NCI-H1417 treated with DMSO at 0.1 percent for 48 hours (cell line): ENCODE measurements around the gene LAMTOR1.
A peak's percentile ranks its signal among the peaks of the same experiment; 100 is the strongest.
"Not testable (repeated sequence)": the region's sequence is repeated elsewhere in the genome, so short reads cannot be mapped to it uniquely, and the experiment has no call there.

ENCODE experiments used
- DNase-seq: peaks from one replicate; lab custom pipeline; 2025; lab: John Stamatoyannopoulos, UW

The LAMTOR1 gene

DNA sequence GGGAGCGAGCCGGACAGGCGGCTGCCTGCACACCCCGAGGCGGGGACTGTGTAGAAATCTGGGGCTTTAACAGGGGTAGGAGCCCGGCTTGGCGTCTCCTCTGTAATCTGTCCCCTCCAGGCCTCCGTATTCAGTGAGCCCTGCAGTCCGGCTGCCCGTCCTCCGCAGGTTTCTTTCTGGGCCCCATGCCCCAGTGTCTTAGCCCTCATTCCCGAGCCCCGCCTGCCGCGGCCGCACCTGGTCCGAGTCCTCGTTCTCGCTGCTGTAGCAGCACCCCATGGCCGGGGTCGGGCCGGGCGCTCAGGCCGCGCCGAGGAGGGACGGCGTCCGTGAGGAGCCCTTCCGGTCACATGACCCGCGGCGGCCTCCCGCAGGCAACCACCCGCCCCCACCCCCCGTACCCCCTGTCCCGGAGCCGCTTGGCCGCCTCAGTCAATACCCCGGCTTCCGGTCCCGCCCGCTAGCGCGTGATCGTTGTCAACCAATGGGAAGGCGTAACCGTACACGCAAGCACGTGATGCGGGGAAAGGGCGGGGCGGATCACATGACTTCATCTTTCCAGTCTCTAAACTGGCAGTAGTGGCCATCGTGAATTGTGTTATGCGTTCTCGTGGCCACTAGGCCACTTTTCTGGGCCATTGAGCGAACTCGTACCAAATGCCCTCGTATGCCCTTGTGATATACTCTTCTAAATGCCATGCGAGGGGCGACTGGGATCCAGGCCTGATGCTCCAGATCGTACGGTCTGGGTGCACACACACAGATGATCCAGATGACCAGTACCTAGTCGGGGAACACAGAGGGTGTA, at the start of gene LAMTOR1:
TSS of gene LAMTOR1 (minus strand) at position 352 of the 808 bp plus-strand sequence. CDS start at position 279, 73 bp downstream.
- DNase-seq, result peak; percentile 94

DNA sequence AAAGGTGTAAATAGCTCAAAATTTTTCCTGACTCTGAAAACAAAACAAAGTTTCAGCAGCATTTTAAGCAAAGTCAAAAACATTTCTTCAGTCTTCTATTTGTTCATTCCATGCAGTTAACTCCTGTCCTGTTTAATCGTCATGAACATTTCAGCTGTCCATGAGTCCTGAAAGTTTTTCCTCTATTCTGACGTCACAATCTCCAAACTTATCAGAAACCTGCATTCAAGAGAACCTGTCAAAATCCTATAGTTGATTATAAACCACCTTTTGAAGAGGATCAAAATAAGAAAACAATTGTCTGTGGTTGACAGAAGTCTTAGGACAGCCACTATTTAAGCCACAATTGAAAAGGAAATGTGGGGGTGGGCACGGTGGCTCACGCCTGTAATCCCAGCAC, 47.8 kb upstream of the LAMTOR1 start:
- no peak for DNase-seq

DNA sequence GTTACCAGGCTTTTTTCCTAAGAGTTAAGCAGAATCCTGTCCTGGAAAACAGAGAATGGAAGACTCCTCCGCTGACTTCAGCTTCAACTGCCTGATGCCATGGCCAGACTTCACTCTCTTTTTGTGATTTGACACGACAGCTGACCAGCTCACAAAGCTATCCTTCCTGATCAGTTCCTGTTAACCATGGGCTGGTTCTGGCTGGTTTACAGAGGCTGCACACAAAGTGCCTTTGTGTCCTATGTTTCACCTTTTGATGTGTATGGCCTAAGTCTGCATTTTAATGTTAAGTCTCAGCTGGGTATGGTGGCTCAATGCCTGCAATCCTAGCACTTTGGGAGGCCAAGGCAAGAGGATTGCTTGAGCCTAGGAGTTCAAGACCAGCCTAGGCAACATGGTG, 43.5 kb upstream of the LAMTOR1 start:
- DNase-seq, result no peak

DNA sequence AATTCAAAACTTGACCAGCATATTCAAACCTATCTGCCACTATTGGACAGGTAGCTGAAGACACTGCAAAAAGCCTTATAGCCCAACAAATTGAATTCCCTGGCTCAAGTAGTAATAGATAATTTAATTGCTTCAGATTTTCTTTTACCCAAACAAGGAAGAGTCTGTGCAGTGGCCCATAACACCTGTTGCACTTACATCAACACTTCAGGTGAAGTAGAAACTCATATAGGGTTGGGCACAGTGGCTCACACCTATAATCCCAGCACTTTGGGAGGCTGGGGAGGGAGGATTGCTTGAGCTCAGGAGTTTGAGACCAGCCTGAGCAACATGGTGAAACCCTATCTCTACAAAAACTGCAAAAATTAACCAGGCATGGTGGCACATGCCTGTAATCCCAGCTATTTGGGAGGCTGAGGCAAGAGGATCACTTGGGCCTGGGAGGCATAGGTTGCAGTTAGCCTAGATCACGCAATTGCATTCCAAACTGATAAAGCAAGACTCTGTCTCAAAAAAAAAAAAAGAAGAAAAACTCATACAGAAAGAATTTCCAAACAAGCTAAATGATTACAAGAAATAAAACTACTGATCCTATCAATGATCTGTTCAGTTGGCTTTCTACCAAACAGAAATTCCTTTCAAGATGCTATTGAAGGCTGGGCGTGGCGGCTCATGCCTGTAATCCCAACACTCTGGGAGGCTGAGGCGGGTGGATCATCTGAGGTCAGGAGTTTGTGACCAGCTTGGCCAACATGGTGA, 41.9 kb upstream of the LAMTOR1 start:
- DNase-seq, result no peak

DNA sequence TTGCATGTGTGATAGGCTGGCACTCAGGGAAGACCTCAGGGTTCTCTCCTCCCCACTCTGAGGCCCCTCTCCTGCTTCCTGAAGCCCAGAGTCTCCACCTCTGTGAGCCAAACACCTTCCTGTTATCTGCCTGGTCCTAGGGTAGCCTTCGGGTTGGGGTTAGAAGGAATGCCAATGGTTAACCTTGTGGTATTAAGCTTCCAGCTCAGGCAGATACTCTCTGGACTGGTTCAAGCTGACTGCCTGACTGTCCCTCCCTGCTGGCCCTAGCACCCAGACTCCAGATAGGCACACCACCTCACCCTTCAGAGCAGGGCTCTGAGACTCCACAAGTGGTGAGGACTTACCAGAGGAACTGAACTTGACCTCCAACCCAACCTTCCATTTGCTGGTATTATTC, 39.4 kb upstream of the LAMTOR1 start:
- DNase-seq, result not testable (repeated sequence)

DNA sequence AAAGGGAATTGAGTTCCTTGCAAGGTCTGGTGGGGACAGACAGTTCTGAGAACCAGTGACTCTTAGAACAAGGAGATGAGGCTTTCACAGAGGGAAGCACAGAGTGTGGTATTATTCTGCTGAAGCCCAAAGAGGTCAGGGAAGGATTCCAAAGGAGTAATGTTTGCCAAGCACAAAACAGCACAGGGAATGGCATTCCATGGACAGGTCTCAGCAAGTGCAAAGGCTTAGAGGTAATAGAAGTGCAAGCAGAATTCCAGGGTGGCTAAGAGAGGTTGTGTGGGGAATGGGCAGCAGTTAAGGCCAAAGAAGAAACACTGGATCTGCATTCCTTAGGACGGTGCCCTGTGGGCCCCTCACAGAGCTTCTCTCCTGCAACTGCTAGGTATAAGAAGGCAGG, 39.0 kb upstream of the LAMTOR1 start:
- not testable (repeated sequence) for DNase-seq

DNA sequence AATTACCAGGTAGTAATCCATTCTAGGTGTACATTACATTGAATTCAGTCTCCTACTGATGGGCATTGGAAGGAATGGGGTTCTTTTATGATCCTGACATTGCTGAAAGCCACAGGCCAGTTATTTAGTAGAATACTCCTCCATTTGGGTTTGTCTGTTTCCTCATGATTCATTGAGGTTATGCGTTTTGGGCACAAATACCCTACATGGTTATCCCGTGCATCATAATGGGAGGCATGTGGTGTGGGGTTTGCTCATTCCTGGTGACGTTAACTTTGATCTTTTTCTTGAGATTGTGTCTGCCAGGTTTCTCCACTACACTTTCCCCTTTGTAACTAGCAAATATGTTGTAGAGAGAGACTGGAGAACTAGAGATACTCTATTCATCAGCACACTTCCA, 38.0 kb upstream of the LAMTOR1 start:
- no peak for DNase-seq

DNA sequence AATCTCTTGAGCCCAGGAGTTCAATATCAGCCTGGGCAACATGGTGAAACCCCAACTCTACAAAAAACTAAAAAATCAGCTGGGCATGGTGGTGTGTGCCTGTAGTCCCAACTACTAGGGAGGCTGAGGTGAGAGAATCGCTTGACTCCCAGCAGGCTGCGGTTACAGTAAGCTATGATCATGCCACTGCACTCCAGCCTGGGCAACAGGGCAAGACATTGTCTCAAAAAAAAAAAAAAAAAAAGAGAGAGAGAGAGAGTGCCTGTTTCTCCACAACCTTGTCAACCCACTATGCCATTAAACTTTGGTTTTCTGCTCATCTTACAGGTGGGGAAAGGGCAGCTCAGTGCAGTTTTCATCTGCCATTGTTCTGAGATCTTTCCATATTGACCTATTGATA, 37.6 kb upstream of the LAMTOR1 start:
- no peak for DNase-seq

DNA sequence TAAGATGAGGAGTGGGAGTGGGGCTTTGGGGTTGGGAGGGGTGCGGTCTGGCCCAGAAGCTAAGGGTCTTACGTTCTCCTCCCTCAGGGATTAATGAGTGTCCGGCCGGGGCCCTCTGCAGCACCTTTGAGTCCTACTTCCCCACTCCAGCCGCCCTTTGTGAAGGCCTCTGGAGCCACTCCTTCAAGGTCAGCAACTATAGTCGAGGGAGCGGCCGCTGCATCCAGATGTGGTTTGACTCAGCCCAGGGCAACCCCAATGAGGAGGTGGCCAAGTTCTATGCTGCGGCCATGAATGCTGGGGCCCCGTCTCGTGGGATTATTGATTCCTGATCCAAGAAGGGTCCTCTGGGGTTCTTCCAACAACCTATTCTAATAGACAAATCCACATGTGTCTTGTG, 36.4 kb upstream of the LAMTOR1 start:
- no peak for DNase-seq

DNA sequence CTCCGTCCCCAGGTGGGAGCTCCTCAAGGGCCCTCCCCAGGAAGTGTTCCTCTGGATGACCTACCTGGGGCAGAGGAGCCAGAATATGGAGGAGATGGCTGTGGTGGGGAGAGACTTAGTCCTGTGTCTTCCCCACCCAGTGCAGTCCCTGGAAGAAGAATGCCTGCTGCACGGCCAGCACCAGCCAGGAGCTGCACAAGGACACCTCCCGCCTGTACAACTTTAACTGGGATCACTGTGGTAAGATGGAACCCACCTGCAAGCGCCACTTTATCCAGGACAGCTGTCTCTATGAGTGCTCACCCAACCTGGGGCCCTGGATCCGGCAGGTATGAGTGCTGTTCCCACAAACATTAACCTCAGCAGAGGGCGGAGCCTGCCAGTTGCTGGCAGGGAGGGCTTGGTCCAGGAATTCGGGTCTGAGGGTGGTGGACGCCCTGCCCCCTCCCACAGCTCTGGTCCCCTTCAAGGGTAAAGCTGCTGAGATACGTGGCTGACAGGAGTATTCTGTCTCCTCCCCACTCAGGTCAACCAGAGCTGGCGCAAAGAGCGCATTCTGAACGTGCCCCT, 35.8 kb upstream of the LAMTOR1 start:
- DNase-seq, result no peak

DNA sequence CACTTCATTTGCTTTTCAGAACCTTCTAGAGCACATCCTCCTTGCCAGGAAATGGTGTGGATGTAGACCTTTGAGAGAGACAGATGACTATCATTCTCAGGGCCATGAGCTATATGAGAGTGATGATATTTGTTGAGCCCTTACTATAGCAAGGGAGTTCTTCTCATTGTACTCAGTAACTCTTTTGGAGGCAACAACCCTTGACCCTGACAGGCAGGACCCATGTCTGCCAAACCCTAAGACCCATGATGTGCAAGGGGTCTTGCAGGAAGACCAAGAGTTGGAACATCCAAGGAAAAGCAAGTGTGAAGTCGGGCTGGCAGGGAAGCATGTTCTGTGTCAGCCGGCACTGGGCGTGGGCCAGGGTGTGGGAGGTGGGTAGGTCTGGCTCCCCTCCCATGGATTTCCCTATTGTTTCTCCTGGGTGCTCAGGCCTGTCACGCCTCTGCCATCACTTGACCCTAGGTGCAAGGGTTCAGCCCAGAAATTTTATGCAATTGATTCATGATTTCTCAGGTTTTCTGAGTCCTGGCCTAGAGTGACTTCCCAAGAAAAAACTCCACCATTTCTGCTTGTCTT, 33.7 kb upstream of the LAMTOR1 start:
- DNase-seq, result no peak

DNA sequence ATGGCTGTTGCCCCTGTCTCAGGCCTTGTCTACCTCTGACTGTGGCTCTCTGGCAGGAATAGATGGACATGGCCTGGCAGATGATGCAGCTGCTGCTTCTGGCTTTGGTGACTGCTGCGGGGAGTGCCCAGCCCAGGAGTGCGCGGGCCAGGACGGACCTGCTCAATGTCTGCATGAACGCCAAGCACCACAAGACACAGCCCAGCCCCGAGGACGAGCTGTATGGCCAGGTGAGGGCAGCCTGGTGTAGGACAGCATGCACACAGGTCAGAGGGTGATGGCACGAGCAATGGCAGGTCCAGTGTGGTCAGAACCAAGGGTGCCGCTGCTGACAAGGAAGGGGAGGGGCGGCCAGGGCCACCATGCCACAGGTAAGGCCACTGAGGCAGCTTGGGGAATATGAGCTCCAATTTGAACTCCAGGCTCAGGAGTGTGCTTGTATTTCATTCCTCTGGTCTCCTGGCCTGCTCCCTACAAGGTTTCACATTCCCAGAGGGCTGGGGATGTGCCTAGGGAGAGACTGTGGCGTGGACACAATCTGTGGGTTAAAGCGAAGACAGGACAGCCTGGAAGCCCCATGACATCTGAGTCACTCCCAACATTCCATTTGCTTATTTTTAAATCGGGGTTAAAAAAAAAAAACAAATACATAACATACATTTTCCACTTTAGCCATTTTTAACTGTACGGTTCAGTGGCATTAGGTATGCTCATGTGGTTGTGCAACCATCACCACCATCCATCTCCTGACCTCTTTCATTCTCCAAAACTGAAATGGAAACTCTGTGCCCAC, 33.0 kb upstream of the LAMTOR1 start:
- DNase-seq, result no peak

DNA sequence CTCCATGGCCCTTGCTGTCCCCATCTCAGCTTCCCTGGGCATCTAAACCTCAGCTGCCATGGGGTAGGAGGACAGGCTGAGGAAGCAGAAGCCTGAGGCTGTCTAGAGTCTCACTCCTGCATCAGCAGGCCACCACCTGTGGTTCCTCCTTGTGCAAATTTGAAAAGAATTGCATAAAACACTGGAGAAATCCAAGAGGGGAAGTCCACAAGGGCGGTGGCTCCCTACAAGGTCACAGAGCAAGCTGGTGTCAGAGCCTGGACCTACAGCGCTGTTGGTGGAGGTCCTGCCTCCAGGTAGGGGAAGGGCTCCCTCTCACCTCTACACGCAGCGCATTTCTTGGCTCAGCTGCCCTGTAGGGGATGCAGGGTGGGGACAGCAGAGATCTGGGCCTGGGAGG, 32.4 kb upstream of the LAMTOR1 start, which contains the start of gene FOLR3:
TSS of gene FOLR3 (plus strand) at position 253 of the 400 bp plus-strand sequence. CDS start 228 bp downstream, outside the sequence.
- not testable (repeated sequence) for DNase-seq

DNA sequence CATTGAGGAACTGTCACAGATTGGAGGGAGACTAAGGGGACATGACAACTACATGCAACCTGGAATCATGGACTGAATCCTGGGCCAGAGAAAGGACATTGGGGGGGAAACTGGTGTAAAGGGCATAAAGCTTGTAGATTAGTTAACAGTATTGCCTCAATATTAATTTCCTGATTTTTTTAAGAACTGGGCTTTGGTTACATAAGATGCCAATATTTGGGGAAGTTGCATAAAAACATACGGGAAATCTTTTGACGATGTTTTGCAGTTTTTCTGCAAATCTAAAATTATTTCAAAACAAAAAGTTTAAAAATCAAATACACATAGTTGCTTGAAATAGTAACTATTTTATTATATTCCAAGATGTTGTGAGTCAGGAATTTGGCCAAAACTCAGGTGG, 29.5 kb upstream of the LAMTOR1 start:
- DNase-seq, result no peak

DNA sequence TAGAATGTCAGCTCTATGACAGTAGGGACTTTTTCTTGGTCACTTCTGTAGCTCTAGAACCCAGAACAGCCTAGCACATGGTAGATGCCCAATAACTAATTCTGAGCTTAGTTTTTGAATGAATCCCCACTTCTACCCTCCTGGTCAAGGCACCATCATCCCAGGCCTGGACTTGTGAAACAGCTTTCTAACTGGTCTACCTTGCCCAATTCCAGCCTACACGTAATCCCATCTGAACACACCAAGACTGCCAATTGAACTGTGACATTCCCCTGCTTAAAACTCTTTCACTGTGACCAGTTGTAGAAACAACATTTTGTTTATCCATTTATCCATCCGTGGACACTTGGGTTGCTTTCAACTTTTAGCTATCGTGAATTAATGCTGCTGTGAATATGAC, 26.3 kb upstream of the LAMTOR1 start:
- DNase-seq, result no peak

DNA sequence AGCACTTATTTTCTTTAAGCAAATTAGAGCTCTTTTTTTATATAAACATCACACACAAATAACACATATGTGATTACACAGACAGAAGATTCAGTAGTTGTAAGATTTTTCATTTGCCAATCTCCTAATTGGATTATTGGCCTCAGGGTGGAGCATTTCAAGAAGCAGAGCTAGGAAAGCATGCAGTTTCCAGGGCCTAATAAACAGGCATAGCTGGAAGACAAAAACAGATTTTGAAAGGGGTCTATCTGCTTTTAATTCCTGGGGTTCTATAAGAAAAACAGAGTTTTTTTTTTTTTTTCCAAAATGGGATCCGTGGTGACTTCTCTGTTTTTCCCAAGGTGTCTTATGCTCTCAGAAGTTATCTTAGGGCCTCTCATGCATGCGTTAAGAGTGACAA, 24.8 kb upstream of the LAMTOR1 start:
- no peak for DNase-seq

DNA sequence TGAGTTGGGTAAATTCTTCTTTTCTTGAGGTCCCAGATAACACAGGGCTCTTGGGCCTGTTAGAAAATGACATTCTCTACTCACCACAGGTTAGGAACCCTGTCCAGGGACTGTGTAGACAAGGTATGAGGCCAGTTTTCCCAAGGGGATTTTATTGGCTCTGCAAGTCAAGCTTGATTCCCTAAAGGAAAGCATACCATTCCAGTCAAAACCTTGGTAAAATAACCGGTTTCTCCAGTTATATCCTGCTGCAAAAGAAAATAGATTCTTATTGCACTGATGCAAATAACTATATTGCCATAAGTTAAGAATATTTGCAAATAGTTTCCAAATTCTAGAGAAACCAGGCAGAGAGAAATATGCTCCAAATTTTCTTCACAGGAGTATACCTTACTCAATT, 22.9 kb upstream of the LAMTOR1 start:
- no peak for DNase-seq

DNA sequence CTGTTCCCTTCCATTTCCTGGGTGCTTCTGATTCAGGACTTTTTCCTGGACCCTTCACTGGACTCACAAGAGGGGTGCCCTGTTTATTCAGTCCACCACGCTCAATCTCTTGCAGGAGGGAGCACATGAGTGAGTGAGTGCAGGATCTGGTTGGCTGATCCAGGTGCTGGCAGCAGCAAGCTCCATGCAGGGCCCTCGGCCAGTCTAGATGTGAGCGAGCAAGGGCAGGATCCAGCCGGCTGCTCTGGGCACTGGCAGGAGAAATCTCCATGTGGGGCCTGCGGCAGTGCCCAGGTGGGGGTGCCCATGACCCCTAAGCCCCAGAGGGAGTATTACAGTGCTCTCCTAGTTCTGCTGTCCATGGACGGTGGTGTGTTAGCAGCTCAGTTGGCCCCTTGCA, 20.9 kb upstream of the LAMTOR1 start:
- DNase-seq, result no peak

DNA sequence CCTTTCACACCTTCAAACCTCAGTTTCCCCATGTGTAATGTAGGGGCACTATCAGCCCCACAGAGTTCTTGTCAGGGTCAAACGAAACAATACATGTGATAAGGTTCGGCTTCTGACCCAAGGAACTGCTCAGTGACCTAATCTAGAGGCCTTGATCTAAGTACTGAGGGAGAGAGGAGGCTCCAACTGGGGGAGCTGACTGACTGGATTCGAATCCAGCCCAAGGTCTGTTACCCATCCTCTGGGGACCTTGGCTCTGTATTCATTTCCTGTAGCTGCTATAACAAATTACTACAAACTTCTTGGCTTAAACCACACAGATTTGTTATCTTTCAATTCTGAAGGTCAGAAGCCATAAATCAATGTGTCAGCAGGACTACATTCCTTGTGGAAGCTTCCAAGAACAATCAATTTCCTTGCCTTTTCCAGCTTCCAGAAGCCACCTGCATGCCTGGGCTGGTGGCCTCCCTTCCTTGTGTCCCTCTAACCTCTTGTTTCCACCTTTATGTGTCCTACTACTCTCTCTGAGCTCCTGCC, 20.1 kb upstream of the LAMTOR1 start:
- DNase-seq, result no peak

DNA sequence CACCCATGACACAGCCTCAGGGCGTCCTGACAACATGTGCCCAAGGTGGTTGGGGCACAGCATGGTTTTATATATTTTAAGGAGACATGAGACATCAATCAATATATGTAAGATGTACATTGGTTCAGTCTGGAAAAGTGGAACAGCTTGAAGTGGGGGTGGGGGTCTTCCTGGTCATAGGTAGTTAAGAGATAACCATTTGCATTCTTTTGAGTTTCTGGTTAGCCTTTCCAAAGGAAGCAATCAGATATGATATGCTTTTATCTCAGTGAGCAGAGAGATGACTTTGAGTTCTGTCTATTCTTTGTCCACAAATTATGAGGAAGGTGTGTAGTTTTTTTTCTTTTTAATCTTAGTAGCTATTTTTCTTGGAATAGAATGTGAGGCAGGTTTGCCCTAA, 19.5 kb upstream of the LAMTOR1 start:
- DNase-seq, result no peak

DNA sequence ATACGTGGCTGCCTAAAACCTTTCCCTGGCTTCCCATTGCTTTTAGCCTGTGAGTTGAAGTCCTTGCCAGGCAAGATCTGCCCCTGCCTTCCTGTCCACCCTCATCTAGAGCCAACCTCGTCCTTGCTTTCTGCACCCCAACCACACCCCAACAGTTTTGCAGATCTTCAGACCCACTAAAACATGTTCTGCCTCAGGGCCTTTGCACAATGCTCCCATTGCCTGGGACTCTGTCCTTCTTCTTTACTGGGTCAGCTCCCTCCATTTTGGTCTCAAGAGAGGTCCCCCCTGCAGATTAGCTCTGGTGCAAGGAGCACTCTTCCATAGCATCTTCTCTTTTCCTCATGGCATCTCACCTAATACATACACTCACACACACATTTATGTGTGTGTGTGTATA, 17.8 kb upstream of the LAMTOR1 start:
- no peak for DNase-seq

DNA sequence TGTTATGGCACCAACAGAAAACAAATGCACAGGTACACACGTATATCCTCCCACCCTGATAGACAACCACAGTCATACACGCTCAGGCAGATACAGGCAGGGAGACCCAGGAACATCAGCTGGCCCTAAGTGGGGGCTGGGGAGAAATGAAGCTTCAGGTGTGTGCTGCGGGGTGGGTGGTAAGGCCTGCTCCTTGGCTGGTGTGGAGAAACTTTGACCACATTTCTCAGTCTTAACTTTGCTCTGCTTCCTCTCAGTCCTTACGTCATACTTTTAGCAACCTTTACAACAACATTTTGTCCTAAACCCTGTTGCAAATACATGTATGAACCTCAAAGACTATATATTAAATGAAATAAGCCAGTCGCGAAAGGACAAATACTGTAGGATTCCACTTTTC, 16.1 kb upstream of the LAMTOR1 start:
- DNase-seq, result no peak
